HG02610 (cell line): Measurements from ENCODE around the gene RTTN.

ENCODE experiments used
- ATAC-seq: cut with Tn5 transposase; IDR thresholded peaks from one replicate; pipeline ENCODE4 v1.9.1; 2021; ENCODE audit warnings: mild to moderate bottlenecking, moderate library complexity; ENCODE audit not compliant: unreplicated experiment

RTTN gene

GRCh38 chr18:70036771-70037347 is 168.6 kb downstream of the RTTN start:
- ATAC-seq, result peak; percentile 99

GRCh38 chr18:70036168-70036567 is 169.3 kb downstream of the RTTN start:
- ATAC-seq, result no peak

DNA sequence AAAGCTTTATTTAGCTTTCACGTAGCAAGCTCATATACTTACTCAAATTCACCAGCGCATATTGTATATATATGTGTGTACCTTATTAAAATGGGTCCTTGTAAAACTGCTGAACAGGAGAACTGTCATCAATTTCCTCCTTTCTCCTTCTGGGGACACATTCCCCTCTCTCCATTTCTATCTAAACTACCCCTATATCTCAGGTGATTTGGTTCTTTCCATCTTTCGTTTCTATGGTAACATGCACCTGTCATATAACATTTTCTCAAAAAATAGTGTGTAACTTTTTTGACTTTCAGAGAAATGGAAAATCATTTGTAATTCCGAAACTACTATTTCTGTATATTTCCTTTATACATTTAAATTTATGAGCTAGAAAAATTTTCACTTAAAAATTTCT is 174.3 kb downstream of the RTTN start:
- ATAC-seq, result no peak

GRCh38 chr18:70030728-70031127 is 174.8 kb downstream of the RTTN start:
- ATAC-seq, result no peak

DNA sequence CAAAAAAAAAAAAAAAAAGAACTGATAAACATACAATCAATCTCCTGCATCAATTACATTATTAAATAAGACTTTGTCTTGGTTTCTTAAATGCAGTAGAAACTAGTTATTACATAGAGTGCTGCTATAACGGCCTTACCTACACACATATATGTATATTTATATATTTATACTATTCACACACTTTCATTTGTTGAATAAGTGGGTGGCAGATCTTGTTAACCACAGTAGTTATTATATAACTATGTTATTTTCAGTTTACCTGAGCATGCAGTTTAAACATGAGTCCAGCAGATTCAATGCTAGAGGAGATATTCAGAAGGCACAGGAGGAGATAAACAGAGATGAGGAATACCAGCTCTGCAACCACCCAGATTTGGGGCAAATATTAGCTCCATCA is 176.3 kb downstream of the RTTN start:
- ATAC-seq, result peak; percentile 52

DNA sequence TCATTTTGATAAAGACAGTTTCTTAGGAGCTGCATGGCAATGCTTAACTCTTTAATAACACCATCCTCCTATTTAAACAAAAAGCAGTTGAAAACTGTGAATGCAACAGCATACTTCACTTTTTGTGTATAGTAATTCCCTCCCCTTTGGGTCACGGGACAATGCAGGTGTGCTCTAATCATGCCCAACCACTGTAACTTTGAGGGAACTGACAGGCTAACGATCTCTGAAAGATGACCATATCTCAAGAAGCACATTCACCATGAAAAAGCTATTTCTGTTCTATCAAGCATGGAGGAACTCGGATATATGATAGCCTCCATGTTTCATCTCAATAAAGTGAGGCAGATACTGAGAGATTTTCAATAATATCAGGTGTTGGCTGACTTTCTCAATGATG is 176.8 kb downstream of the RTTN start:
- peak; percentile 75 for ATAC-seq

DNA sequence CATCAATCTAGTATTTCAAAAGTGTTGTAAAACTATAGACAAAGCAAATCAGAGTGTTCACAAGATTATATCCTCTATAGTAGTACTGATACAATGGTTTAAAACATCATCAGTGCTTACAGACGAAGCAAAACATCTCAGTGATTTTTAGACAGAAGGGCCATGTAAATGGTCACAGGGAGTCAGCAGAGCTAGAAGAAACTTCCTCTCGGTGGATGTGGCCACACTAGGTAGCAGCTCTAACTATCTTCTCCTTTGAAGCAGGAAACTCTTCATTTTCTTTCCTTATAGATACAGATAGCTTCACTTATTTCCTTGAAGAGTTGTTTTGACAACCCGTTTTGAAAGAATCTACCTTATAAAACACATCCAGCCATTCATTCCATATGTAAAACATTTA is 177.4 kb downstream of the RTTN start:
- peak; percentile 35 for ATAC-seq

- no peak for ATAC-seq
Observed at GRCh38 chr18:70025580-70025979, 179.9 kb downstream of the RTTN start.

GRCh38 chr18:70024829-70025228 is 180.7 kb downstream of the RTTN start:
- ATAC-seq, result peak; percentile 53

GRCh38 chr18:70024093-70024492 is 181.4 kb downstream of the RTTN start:
- ATAC-seq, result no peak

GRCh38 chr18:70022636-70023035 is 182.9 kb downstream of the RTTN start:
- no peak for ATAC-seq

GRCh38 chr18:70021498-70021897 is 184.0 kb downstream of the RTTN start:
- no peak for ATAC-seq

DNA sequence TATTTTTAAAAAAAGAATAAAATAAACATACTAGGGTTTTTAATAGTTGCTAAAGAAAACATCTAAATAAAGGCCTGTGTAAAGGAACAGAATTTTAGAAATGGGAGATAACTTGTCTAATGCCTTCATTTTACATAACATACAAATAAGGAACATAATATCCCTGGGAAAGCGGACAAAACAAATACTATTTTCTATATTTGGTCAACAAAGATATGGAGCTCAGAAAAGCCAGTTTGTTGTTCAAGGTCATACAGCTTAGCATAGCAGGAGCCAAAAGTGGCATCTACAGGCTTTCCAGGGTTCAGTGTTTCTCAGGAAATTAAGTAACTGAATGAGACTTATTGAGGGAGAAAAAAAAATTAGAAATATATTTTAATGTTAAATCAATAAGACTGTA is 184.4 kb downstream of the RTTN start:
- ATAC-seq, result no peak

GRCh38 chr18:70019991-70020390 is 185.5 kb downstream of the RTTN start:
- no peak for ATAC-seq

DNA sequence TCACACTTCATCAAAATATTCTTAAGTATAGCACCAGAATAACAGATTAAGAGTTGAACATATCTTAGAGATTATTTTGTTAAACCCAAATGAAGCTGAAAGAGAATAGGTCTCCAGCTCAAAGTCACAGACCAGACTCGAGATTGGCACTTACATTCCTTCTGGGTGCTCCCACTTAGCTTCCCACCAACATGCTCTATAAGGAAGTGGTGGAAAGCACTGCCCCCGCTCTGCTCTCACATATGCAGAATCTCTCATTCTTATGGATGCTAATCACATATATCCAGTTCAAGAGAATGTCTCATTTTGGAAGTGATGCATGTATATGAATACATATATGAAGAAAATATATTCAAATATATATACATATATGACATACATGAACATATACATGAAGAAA is 186.4 kb downstream of the RTTN start:
- ATAC-seq, result no peak

GRCh38 chr18:70015127-70015526 is 190.4 kb downstream of the RTTN start:
- no peak for ATAC-seq

GRCh38 chr18:70005580-70005979 is 199.9 kb downstream of the RTTN start:
- ATAC-seq, result no peak

DNA sequence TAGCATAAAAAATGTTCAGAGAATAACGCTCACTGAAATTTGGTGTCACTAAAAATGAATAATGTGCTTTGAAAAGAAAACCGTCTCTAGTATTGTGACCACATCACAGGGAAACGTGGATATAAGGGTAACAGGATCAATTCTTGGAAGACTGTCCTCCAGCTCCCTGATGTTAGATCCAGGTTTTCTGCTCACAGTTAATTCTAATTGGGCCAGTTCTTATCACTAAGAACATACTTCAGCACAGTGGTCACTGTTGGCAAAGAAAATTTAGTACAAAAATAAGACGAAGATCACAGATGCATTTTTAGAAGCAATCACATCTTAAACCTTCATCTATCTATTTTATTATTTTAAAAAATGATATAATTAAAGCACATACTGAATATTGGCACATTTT is 200.8 kb downstream of the RTTN start:
- no peak for ATAC-seq

DNA sequence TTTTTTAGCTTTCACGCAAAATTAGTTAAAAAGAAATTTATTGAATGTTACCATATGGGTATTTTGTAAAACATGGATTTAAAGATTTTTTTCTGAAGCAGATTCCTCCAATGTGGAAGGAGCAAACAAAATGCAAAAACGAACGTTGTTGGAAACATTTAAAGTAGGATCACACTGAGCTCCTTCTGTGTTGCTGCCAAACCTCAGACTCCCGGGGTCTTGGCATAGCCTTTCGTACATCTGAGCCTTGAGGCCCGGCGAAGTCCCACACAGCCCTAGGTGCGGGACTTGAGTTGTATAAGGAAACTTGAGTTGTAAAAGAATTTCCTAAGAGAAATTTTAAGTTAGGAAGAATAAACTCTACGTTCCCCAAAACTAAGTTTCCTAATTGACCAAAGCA is 205.8 kb downstream of the RTTN start:
- no peak for ATAC-seq

GRCh38 chr18:69998523-69998987 is 206.9 kb downstream of the RTTN start:
- ATAC-seq, result no peak

DNA sequence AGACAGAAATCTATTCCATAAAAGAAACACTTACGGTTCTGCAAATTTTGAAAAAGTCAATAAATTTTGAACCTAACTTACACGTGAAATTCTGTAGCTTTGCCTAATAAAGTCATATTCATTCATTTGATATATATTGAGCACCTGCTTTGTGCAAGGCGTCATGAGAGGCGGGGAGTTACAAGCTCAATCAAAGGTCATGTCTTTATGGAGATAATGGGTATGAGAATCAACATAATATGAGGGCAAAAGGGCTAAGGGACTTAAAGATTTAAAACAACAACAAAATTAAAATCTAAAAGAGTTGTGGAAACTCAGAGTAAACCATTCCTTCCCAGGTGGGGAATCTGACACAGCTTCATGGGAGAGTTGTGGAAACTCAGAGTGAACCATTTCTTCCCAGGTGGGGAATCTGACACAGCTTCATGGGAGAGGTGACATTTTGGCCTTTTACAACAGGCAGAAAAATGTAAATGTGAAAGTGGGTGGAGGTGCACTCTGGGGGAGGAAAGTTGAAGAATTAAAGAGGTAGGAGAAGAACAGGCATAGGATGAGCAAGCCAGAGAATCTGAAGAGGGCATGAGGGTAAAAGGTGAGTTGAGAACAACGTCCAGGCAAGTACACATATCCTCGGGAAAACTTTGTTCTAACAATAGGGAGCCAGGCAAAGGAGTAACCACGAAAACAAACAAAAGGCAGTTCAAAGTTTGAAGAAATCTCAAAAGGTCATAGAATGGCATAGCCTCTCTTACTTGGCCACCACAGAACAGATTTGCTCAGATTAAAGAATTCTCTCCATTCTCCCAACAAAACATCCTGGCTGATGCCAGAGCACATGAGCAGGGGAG is 208.3 kb downstream of the RTTN start:
- no peak for ATAC-seq

DNA sequence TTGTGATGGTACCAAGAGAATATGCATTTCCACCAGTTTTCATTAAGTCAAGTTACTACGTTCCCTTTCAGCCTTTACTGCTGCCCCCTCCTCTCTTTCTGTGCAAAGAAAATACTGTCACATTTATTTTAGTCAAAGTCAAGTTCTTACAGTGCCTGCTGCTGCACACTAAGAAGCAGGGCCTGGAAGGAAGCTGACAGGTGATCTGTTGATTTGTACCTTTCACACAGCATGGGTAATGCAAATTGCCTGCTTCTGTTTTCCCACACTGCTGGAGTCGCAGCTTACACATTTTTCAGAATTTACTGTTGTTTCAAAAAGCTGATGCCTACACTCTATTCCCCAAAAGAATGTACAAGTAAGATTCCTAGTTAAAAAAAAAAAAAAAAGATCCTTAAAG is 209.1 kb downstream of the RTTN start:
- no peak for ATAC-seq

- no peak for ATAC-seq
Observed at GRCh38 chr18:69995774-69996173, 209.7 kb downstream of the RTTN start.
